Neural crest cell (in vitro differentiated cells): ENCODE results near the gene RAB6D. TPM values are rescaled to one million over a fixed set of nuclear protein-coding genes. Genes with fewer than 3 reads are reported as not detected.
"Not testable (repeated sequence)": the region's sequence is repeated elsewhere in the genome, so short reads cannot be mapped to it uniquely, and the experiment has no call there.

ENCODE experiments used
- DNase-seq: peaks from one replicate; pipeline ENCODE4 v3.0.0; 2021; ENCODE audit warnings: low read depth, mixed read lengths, low spot score
- H3K27ac Mint-ChIP-seq: one replicate; pipeline ENCODE4 v1.8.0; 2021; ENCODE audit warnings: mild to moderate bottlenecking, mixed read lengths; ENCODE audit not compliant: unreplicated experiment
- H3K27me3 Mint-ChIP-seq: 2 replicates; pipeline ENCODE4 v1.8.0; 2021; ENCODE audit warnings: low read depth, mild to moderate bottlenecking, mixed read lengths
- H3K36me3 Mint-ChIP-seq: 2 replicates; pipeline ENCODE4 v1.8.0; 2021; ENCODE audit warnings: low read depth, mild to moderate bottlenecking, mixed read lengths
- H3K4me1 Mint-ChIP-seq: 2 replicates; pipeline ENCODE4 v1.8.0; 2021; ENCODE audit warnings: mixed read lengths
- H3K4me3 Mint-ChIP-seq: one replicate; pipeline ENCODE4 v1.8.0; 2021; ENCODE audit warnings: mild to moderate bottlenecking, mixed read lengths
- H3K9me3 Mint-ChIP-seq: 2 replicates; pipeline ENCODE4 v1.8.0; 2021; ENCODE audit warnings: mixed read lengths
- long read RNA-seq: library from polyadenylated mRNA; unstranded; transcript quantifications from one replicate; pipeline ENCODE4 v2.0.0, GENCODE V29; 2020
- total RNA-seq: library from RNA; stranded (reverse); gene quantifications from 2 replicates; pipeline ENCODE4 v1.2.1, GENCODE V29; 2021
- TF ChIP-seq, protein P1 (sequence below): fragments of 200-600 bp; sonication (generic); conservative IDR thresholded peaks from 2 replicates; pipeline ENCODE4 v1.5.0; 2021; ENCODE audit warnings: antibody characterized with exemption, mild to moderate bottlenecking

RAB6D gene
- total RNA-seq = 0.42 and 0.52 TPM in 2 replicates
- long read RNA-seq = 0 reads

- Mint-ChIP-seq H3K27me3 (peaks cover 69% of the 10 kb centered on the region), H3K4me3 (peak within 1 kb of the TSS; percentile 54)
- DNase-seq = peak; percentile 28
- H3K36me3 Mint-ChIP-seq, H3K27ac Mint-ChIP-seq, H3K9me3 Mint-ChIP-seq, H3K4me1 Mint-ChIP-seq: not testable (repeated sequence)
These were observed at the start of gene RAB6D for GRCh38 chr2:131363703-131364186. RAB6D (minus strand) TSS chr2:131364168; CDS start chr2:131363720, 448 bp downstream.

DNA sequence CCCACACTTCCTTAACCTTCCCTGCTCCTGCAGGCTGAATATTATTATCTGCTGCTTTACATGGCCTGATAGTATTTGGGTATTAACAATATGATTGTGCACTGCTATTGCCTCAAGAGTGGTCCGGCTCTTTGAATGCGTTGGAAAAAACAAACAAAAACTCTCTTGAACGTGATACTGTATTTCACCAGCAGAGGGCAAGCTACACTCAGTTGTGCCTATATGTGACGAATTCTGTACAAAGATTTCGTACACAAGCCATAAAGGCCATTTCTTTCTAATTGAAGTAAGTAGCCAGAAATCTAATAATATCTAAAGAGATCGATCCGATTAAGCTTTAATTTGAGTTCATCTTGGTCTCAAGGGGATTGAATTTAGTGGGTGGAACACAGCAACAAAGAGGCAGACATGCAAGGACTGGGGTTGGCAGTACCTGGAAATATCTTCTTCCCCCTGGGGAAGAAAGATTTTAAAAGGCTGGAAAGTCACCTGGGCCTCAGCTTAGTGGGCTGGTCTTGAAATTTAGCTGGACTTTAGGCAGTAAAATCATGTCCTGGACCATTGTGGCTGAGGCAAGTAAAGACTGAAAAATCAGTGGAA, 49.3 kb upstream of the RAB6D start:
- peaks cover 5% of the 10 kb centered on the region for H3K27me3 Mint-ChIP-seq
- no peak overlapping the region for H3K27ac Mint-ChIP-seq
- H3K4me1 Mint-ChIP-seq = peaks cover 5% of the 10 kb centered on the region
- H3K4me3 Mint-ChIP-seq = no peak overlapping the region
- DNase-seq = peak; percentile 45
- H3K36me3 Mint-ChIP-seq = no peaks in the 10 kb centered on the region
- TF ChIP-seq, protein P1, sequence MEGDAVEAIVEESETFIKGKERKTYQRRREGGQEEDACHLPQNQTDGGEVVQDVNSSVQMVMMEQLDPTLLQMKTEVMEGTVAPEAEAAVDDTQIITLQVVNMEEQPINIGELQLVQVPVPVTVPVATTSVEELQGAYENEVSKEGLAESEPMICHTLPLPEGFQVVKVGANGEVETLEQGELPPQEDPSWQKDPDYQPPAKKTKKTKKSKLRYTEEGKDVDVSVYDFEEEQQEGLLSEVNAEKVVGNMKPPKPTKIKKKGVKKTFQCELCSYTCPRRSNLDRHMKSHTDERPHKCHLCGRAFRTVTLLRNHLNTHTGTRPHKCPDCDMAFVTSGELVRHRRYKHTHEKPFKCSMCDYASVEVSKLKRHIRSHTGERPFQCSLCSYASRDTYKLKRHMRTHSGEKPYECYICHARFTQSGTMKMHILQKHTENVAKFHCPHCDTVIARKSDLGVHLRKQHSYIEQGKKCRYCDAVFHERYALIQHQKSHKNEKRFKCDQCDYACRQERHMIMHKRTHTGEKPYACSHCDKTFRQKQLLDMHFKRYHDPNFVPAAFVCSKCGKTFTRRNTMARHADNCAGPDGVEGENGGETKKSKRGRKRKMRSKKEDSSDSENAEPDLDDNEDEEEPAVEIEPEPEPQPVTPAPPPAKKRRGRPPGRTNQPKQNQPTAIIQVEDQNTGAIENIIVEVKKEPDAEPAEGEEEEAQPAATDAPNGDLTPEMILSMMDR = peak; percentile 84
- no peaks in the 10 kb centered on the region for H3K9me3 Mint-ChIP-seq

DNA sequence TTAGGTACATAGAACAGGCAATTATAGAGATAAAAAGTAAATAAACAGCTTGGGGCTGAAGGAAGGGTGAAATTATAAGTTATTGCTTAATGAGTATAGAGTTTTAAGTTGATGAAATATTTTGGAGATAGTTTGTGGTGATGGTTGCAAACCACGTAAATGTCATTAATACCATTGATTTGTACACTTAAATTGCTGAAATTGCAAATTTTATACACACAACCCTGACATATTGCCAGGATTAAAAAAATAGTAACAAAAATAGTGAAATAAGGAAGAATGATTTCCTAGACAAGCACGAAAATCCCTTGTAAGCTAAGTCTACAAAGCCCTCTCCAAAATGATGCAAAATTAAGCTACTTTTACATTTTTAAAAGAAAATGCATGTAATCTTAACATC, 46.2 kb upstream of the RAB6D start:
- DNase-seq = no peak
- Mint-ChIP-seq H3K4me3 (no peak overlapping the region), H3K27ac (no peak overlapping the region), H3K9me3 (no peaks in the 10 kb centered on the region), H3K27me3 (no peaks in the 10 kb centered on the region), H3K4me1 (peaks cover 5% of the 10 kb centered on the region), H3K36me3 (no peaks in the 10 kb centered on the region)
- TF ChIP-seq, protein P1 = no peak

DNA sequence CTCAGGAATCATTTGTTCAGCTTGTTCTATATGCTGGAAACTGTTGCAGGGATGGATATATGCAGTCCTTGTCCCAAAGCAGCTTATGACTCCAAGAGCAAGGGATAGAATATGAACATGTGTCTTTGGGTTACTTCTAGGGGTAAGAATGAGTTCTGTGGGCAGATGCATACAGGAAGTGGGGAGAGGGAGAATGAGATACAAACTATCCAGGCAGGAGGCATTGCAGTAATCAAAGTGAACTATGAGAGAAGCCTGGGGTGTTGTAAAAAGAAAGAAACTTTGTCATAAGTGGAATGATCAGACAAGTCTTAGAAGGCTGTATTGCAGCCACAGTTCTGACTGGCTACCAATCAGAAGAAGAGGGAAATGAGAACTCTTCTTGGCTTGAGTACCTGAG, 44.8 kb upstream of the RAB6D start:
- Mint-ChIP-seq H3K9me3 (no peaks in the 10 kb centered on the region), H3K4me3 (no peak overlapping the region)

DNA sequence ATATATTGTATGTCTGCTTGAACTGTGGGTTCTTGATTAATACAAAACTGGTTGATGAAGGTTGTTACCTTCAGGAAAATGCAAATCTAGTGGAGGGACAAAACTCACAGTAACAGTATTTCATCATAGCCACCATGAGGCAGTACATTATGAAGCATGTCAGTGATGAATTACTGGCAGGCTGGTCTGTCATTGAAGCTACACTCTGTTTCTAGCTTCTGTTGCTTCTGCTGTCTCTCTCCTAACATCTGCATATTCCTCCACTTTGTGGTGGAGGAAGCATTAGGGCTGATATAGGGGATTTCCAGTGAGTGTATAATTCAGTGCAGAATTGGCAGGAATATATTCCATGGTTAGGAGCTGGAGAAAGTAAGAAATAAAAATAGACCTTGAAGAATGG, 44.2 kb upstream of the RAB6D start:
- Mint-ChIP-seq H3K36me3 (no peaks in the 10 kb centered on the region), H3K9me3 (no peaks in the 10 kb centered on the region), H3K4me3 (no peak overlapping the region), H3K27ac (no peak overlapping the region), H3K27me3 (no peaks in the 10 kb centered on the region), H3K4me1 (peaks cover 4% of the 10 kb centered on the region)
- DNase-seq = no peak
- TF ChIP-seq, protein P1 = no peak

More for the DNA sequence above, 44.8 kb upstream of the RAB6D start:
- Mint-ChIP-seq H3K36me3 (no peaks in the 10 kb centered on the region), H3K27ac (no peak overlapping the region), H3K4me1 (peaks cover 5% of the 10 kb centered on the region), H3K27me3 (no peaks in the 10 kb centered on the region)
- DNase-seq = no peak
- TF ChIP-seq, protein P1 = no peak

DNA sequence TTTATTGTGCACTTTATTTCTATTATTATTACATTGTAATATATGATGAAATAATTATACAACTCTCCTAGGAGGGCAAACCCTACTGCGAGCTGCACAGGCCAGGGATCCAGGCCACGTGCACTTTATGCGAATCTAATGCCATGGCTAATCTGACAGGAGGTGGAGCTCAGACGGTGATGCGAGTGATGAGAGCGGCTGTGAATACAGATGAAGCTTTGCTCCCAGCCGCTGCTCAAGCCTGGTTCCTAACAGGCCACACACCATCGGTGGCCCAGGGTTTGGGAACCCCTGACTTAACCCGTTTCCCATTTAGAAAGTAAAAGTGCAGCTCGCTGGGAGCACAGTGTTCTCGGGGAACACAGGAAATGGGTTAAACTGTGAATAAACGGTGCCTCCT, 40.8 kb upstream of the RAB6D start:
- no peak for DNase-seq
- no peak overlapping the region for H3K27ac Mint-ChIP-seq
- peaks cover 6% of the 10 kb centered on the region for H3K4me1 Mint-ChIP-seq
- peaks cover 6% of the 10 kb centered on the region for H3K27me3 Mint-ChIP-seq
- TF ChIP-seq, protein P1 = no peak
- H3K36me3 Mint-ChIP-seq = no peaks in the 10 kb centered on the region
- H3K4me3 Mint-ChIP-seq = no peak overlapping the region
- no peaks in the 10 kb centered on the region for H3K9me3 Mint-ChIP-seq
